A549 (cell line): ENCODE data around the gene SKI. TPM values are rescaled to one million over a fixed set of nuclear protein-coding genes. Genes with fewer than 3 reads are reported as not detected.

Experiments
- ATAC-seq, 2 experiments: fragments of 200-7000 bp in 1 of 2; fragments of >200 bp in 1 of 2; cut with Nextera tagmentation in 1 of 2; cut with Tn5 transposase in 1 of 2; 3 replicates each; pipeline versions ENCODE4 v1.8.0 to v1.9.1; 2018 to 2020; ENCODE audit warnings: mild to moderate bottlenecking in 1 of 2, moderate library complexity in 1 of 2
- CTCF ChIA-PET: fragments of 300-600 bp; sonication (Branson Sonifier 250); formaldehyde crosslinking; extraction: SDS; loops from one replicate; lab custom pipeline; 2021; ENCODE audit warnings: antibody characterized with exemption, inconsistent platforms; lab: Yijun Ruan, JAX
- POLR2A ChIA-PET: fragments of 350-600 bp; formaldehyde crosslinking; extraction: SDS; loops from one replicate; lab custom pipeline; 2021; ENCODE audit warnings: antibody characterized with exemption, inconsistent platforms; lab: Yijun Ruan, JAX
- DNase-seq, 2 experiments: peaks; one replicate each; pipeline versions ENCODE4 v3.0.0 to v3.0.0-alpha.2; 2011 to 2016; ENCODE audit warnings: low read depth in 1 of 2, low spot score in 1 of 2
- FAIRE-seq: peaks from 2 replicates; lab custom pipeline; 2011; peaks lifted over from hg19 to GRCh38; lab: Jason Lieb, UNC
- H3K27ac ChIP-seq, 2 experiments: fragments of >200 bp; sonication (Bioruptor Twin); formaldehyde crosslinking; 3 replicates each; pipeline ENCODE4 v1.5.1; 2016 to 2017
- H3K4me1 ChIP-seq: fragments of >200 bp; sonication (Bioruptor Twin); formaldehyde crosslinking; 3 replicates; pipeline ENCODE4 v1.6.1; 2016
- H3K4me2 ChIP-seq: fragments of >200 bp; sonication (Bioruptor Twin); formaldehyde crosslinking; 3 replicates; pipeline ENCODE4 v1.6.1; 2016
- H3K4me3 ChIP-seq: fragments of >200 bp; sonication (Bioruptor Twin); formaldehyde crosslinking; 3 replicates; pipeline ENCODE4 v1.5.1; 2016
- H3K9me3 ChIP-seq: fragments of >200 bp; sonication (Bioruptor Twin); formaldehyde crosslinking; 3 replicates; pipeline ENCODE4 v1.6.1; 2016
- ATOH8 ChIP-seq: fragments of 250-450 bp; sonication (Bioruptor Pico); IDR thresholded peaks from 2 replicates; pipeline ENCODE4 v1.5.0; 2020; ENCODE audit warnings: low read depth, mild to moderate bottlenecking, moderate library complexity
- BCL3 ChIP-seq: fragments of >200 bp; sonication (Bioruptor Twin); formaldehyde crosslinking; IDR thresholded peaks from 3 replicates; pipeline ENCODE4 v1.6.1; 2016
- BHLHE40 ChIP-seq: IDR thresholded peaks from 2 replicates; pipeline ENCODE4 v1.6.1; 2012; ENCODE audit warnings: low read depth, low read length, inconsistent platforms
- CTCF ChIP-seq: fragments of >200 bp; sonication (Bioruptor Twin); formaldehyde crosslinking; IDR thresholded peaks from 3 replicates; pipeline ENCODE4 v1.5.1; 2016
- EHMT2 ChIP-seq: fragments of 200-600 bp; sonication (generic); IDR thresholded peaks from 2 replicates; pipeline ENCODE4 v1.6.1; 2016; ENCODE audit warnings: antibody characterized with exemption, low read depth, mild to moderate bottlenecking, moderate library complexity
- ELK1 ChIP-seq: fragments of 150-350 bp; IDR thresholded peaks from 2 replicates; pipeline ENCODE4 v1.6.1; 2014; ENCODE audit warnings: low read depth, mild to moderate bottlenecking, low read length
- ESRRA ChIP-seq: fragments of 150-350 bp; IDR thresholded peaks from 2 replicates; pipeline ENCODE4 v1.6.1; 2014; ENCODE audit warnings: mild to moderate bottlenecking, low read length, borderline replicate concordance
- FOSL2 ChIP-seq, 2 experiments: fragments of 450-650 bp in 1 of 2; fragments of >200 bp in 1 of 2; sonication (Bioruptor Twin) in 1 of 2; formaldehyde crosslinking; IDR thresholded peaks; 2 replicates each; pipeline versions ENCODE4 v1.5.0 to v1.6.1; 2016 to 2020; ENCODE audit warnings: mild to moderate bottlenecking in 1 of 2, moderate library complexity in 1 of 2
- HDAC2 ChIP-seq: fragments of 200-600 bp; sonication (generic); IDR thresholded peaks from 2 replicates; pipeline ENCODE4 v1.6.1; 2016
- HMGXB4 ChIP-seq: fragments of 250-450 bp; sonication (Bioruptor Pico); IDR thresholded peaks from 2 replicates; pipeline ENCODE4 v1.5.0; 2021; ENCODE audit warnings: mild to moderate bottlenecking, moderate library complexity, borderline replicate concordance
- KDM1A ChIP-seq: fragments of 200-600 bp; sonication (generic); IDR thresholded peaks from 2 replicates; pipeline ENCODE4 v1.6.1; 2016; ENCODE audit warnings: low read depth, mild to moderate bottlenecking
- MAX ChIP-seq: IDR thresholded peaks from 2 replicates; pipeline ENCODE4 v1.6.1; 2012
- MYC ChIP-seq: IDR thresholded peaks from 2 replicates; pipeline ENCODE4 v1.6.1; 2012; ENCODE audit warnings: mild to moderate bottlenecking, inconsistent platforms, low read length, improper control_type of control experiment, borderline replicate concordance
- NPAS2 ChIP-seq: fragments of 250-450 bp; sonication (Bioruptor Pico); IDR thresholded peaks from 2 replicates; pipeline ENCODE4 v1.8.0; 2022; ENCODE audit warnings: mild to moderate bottlenecking, moderate library complexity, borderline replicate concordance
- POLR2AphosphoS2 ChIP-seq: conservative IDR thresholded peaks from 2 replicates; pipeline ENCODE4 v1.6.1; 2012; ENCODE audit warnings: low read length, improper control_type of control experiment, inconsistent platforms
- RARB ChIP-seq: fragments of 250-450 bp; sonication (Bioruptor Pico); IDR thresholded peaks from 2 replicates; pipeline ENCODE4 v1.8.0; 2021; ENCODE audit warnings: mild to moderate bottlenecking, moderate library complexity
- RCOR1 ChIP-seq: fragments of 150-350 bp; IDR thresholded peaks from 2 replicates; pipeline ENCODE4 v1.6.1; 2014; ENCODE audit warnings: antibody characterized with exemption, low read length, low read depth
- REST ChIP-seq: fragments of 200-600 bp; sonication (generic); IDR thresholded peaks from 2 replicates; pipeline ENCODE4 v1.6.1; 2016; ENCODE audit warnings: antibody characterized with exemption, mild to moderate bottlenecking, moderate library complexity
- SREBF2 ChIP-seq: fragments of 450-650 bp; IDR thresholded peaks from 2 replicates; pipeline ENCODE4 v1.6.1; 2014; ENCODE audit warnings: mild to moderate bottlenecking, moderate library complexity
- TFCP2L1 ChIP-seq: fragments of 250-450 bp; sonication (Bioruptor Pico); IDR thresholded peaks from 2 replicates; pipeline ENCODE4 v1.5.0; 2021; ENCODE audit warnings: mild to moderate bottlenecking
- ZFP36 ChIP-seq: fragments of 450-650 bp; IDR thresholded peaks from 2 replicates; pipeline ENCODE4 v1.6.1; 2014; ENCODE audit warnings: borderline replicate concordance; ENCODE audit not compliant: partially characterized antibody
- WGBS: methylation state at CpG from one replicate; pipeline ENCODE4 v1.1.6; 2017; ENCODE audit errors: missing lambda C conversion rate; 5-methylcytosine and 5-hydroxymethylcytosine counted together
- polyA plus RNA-seq, 4 experiments: library from polyadenylated mRNA; depleted of rRNA in 3 of 4; stranded (reverse); fragments of >200 nt; fragmentation: RNase III in 1 of 4; extraction: RNeasy Plus Mini Kit Qiagen cat#74134 plus additional on column Dnase treatment in 1 of 4; gene quantifications; 2 replicates in 3 of 4; 3 replicates in 1 of 4; pipeline ENCODE4 v1.2.3, GENCODE V29; 2011 to 2017

The SKI gene
- polyA plus RNA-seq, 2 of the 4 experiments (the other 2 are of a cell fraction), result 2.8 to 12.0 TPM

GRCh38 chr1:2352341-2352896, 124.3 kb downstream of the SKI start:
- no peak for ATAC-seq
- Histone ChIP-seq H3K9me3 (no peaks in the 10 kb centered on the region), H3K4me1 (no peaks in the 10 kb centered on the region), H3K4me2 (no peak overlapping the region), H3K4me3 (no peak overlapping the region), H3K27ac (no peak overlapping the region)
- POLR2A ChIA-PET, result no interaction called here
- CTCF ChIA-PET, result interaction anchor here (0.7 to 1.1 kb wide), 3 partner anchors 30 to 1212 kb away, joined by 3 to 4 read pairs (median 3); no protein-coding TSS in a partner anchor
- TF ChIP-seq BHLHE40 (no peak), ATOH8 (CRISPR knock-in tag) (no peak), ELK1 (no peak), ESRRA (no peak), RCOR1 (no peak), NPAS2 (no peak)
- no peak for FAIRE-seq
- no peak for DNase-seq
- WGBS, result 87% methylated on average over 8 of the region's 11 CpGs

- Histone ChIP-seq H3K9me3 (no peaks in the 10 kb centered on the region), H3K27ac (no peak overlapping the region), H3K4me1 (no peaks in the 10 kb centered on the region)
- TF ChIP-seq FOSL2 (IDR thresholded peaks at IDR 0.05), result no peak
- no peak for TF ChIP-seq FOSL2 (CRISPR knock-in tag; IDR thresholded peaks at IDR 0.05)
- no peak for TF ChIP-seq POLR2AphosphoS2
- TF ChIP-seq NPAS2, result no peak
- TF ChIP-seq ZFP36, result no peak
- no peak for TF ChIP-seq RARB (CRISPR knock-in tag)
- TF ChIP-seq BCL3, result no peak
- no peak for TF ChIP-seq TFCP2L1 (CRISPR knock-in tag)
- TF ChIP-seq MYC, result no peak
- no peak for TF ChIP-seq KDM1A
- no peak for TF ChIP-seq EHMT2
- TF ChIP-seq HDAC2, result no peak
- TF ChIP-seq MAX, result no peak
- no peak for TF ChIP-seq RCOR1
- TF ChIP-seq REST, result no peak
- TF ChIP-seq SREBF2, result no peak
- no peak for TF ChIP-seq CTCF
- TF ChIP-seq HMGXB4 (CRISPR knock-in tag), result no peak
- TF ChIP-seq, all 56 proteins: peak for 0
- no peak for FAIRE-seq
- 83% methylated on average over 13 of the region's 21 CpGs for WGBS
- DNase-seq, result no peak
- ChIA-PET POLR2A (no interaction called here), CTCF (interaction anchor here (1.1 kb wide), 1 partner anchor 29 kb away, joined by 4 read pairs; no protein-coding TSS in a partner anchor)
- ATAC-seq, result no peak
- Histone ChIP-seq H3K4me2 (no peak overlapping the region), H3K4me3 (no peak overlapping the region)
Measured at GRCh38 chr1:2352897-2353550, 124.9 kb downstream of the SKI start.
